ENCODE results near the gene GALNT10. TPM values are rescaled to one million over a fixed set of nuclear protein-coding genes. Genes with fewer than 3 reads are reported as not detected.

GALNT10 gene
- total RNA-seq, 4 donors from 2014 or later: 21.4 to 49.8 (median 44.7) TPM

- H3K36me3 ChIP-seq: peaks cover 17 to 63% (median 42%) of the 10 kb centered on the region in 4 donors
- no peaks in the 10 kb centered on the region for H3K9me3 ChIP-seq
- no peak overlapping the region for H3K4me3 ChIP-seq
- H3K27ac ChIP-seq (replicated peaks in 1 of 4): no peak overlapping the region
- no peaks in the 10 kb centered on the region for H3K4me1 ChIP-seq
- intact Hi-C loops (cut with DNase I): no loop called here
- peak; percentile 82 for DNase-seq (ENCODE audit: extremely low spot score)
- WGBS: 94% methylated on average over 5 of the region's 5 CpGs
- no peaks in the 10 kb centered on the region for H3K27me3 ChIP-seq
- TF ChIP-seq POLR2AphosphoS5 (IDR thresholded peaks at IDR 0.05) (no peak), CTCF (IDR thresholded peaks at IDR 0.05) (no peak), EP300 (IDR thresholded peaks at IDR 0.05) (no peak), POLR2A (IDR thresholded peaks at IDR 0.05; ENCODE audit: low read depth) (no peak)
Measured at GRCh38 chr5:154411338-154411737, 220.8 kb downstream of the GALNT10 start.

DNA sequence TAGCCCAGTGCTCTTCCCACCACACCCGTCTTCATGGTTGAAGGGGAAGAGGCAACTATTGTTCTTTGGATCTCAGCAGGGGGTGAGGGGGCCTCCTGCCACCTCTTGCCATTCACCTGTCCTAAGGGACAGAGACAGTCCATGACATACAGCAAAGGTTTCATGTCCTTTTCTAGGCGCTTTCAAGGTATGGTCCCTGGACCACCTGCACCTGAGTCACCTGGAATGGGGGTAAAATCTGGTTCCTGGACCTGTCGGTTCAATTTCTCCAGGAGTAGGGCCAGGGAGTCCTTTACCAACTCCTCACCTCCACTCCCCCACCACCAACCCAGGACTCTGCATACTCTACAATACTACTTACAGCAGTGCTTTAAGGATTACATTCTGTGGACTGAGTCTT lies 221.8 kb downstream of the GALNT10 start:
- Histone ChIP-seq H3K4me3 (no peak overlapping the region), H3K27me3 (no peaks in the 10 kb centered on the region), H3K36me3 (peaks cover 25 to 72% (median 51%) of the 10 kb centered on the region in 4 donors), H3K9me3 (no peaks in the 10 kb centered on the region), H3K4me1 (no peaks in the 10 kb centered on the region), H3K27ac (replicated peaks in 1 of 4) (no peak overlapping the region)
- peak; percentile 64 for DNase-seq (ENCODE audit: extremely low spot score)
- intact Hi-C loops (cut with DNase I): no loop called here
- TF ChIP-seq POLR2A (IDR thresholded peaks at IDR 0.05; ENCODE audit: low read depth): no peak
- no peak for TF ChIP-seq CTCF (IDR thresholded peaks at IDR 0.05)
- TF ChIP-seq POLR2AphosphoS5 (IDR thresholded peaks at IDR 0.05): no peak
- no peak for TF ChIP-seq EP300 (IDR thresholded peaks at IDR 0.05)
- 100% methylated on average over 3 of the region's 3 CpGs for WGBS

GRCh38 chr5:154412925-154413324 lies 222.4 kb downstream of the GALNT10 start:
- intact Hi-C loops (cut with DNase I): no loop called here
- Histone ChIP-seq H3K9me3 (no peaks in the 10 kb centered on the region), H3K36me3 (peaks cover 25 to 78% (median 57%) of the 10 kb centered on the region in 4 donors), H3K27me3 (no peaks in the 10 kb centered on the region), H3K4me1 (no peaks in the 10 kb centered on the region), H3K4me3 (no peak overlapping the region), H3K27ac (replicated peaks in 1 of 4) (no peak overlapping the region)
- no peak for TF ChIP-seq CTCF (IDR thresholded peaks at IDR 0.05)
- no peak for TF ChIP-seq EP300 (IDR thresholded peaks at IDR 0.05)
- TF ChIP-seq POLR2A (IDR thresholded peaks at IDR 0.05; ENCODE audit: low read depth): no peak
- no peak for TF ChIP-seq POLR2AphosphoS5 (IDR thresholded peaks at IDR 0.05)
- peak; percentile 66 for DNase-seq (ENCODE audit: extremely low spot score)
- WGBS: 83% methylated on average over 5 of the region's 9 CpGs

GRCh38 chr5:154415114-154415513 lies 224.6 kb downstream of the GALNT10 start:
- intact Hi-C loops (cut with DNase I): no loop called here
- H3K4me3 ChIP-seq: no peak overlapping the region
- TF ChIP-seq EP300 (IDR thresholded peaks at IDR 0.05) (no peak), POLR2A (IDR thresholded peaks at IDR 0.05; ENCODE audit: low read depth) (no peak), POLR2AphosphoS5 (IDR thresholded peaks at IDR 0.05) (no peak), CTCF (IDR thresholded peaks at IDR 0.05) (no peak)
- no peaks in the 10 kb centered on the region for H3K27me3 ChIP-seq
- no peaks in the 10 kb centered on the region for H3K9me3 ChIP-seq
- WGBS: 74% methylated on average over 5 of the region's 6 CpGs
- no peak for DNase-seq (ENCODE audit: extremely low spot score)
- H3K4me1 ChIP-seq: no peaks in the 10 kb centered on the region
- peaks cover 25 to 78% (median 63%) of the 10 kb centered on the region in 4 donors for H3K36me3 ChIP-seq
- H3K27ac ChIP-seq (replicated peaks in 1 of 4): no peak overlapping the region

DNA sequence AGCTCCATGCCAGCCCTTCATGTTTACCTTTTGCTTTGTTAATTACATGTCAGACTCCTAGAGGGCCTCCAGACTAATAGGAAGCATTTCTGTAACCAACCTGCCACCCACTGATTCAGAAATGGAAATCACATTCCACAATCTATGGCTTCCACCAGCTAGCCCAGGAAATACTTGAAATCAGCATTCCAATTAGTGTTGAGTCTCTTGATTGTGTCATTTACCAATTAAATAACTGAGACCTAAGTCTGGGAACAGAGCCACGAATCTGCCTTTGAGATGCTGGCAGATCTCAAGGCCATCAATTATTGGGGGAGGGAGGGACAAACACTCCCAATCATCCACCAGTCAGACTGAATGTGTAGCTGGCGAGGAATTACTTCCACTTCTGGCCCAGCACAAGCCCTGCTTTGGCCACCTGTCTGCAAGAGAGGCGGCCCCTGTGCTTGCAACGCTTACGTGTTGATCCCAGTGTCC lies 227.8 kb downstream of the GALNT10 start:
- WGBS: 91% methylated on average over 5 of the region's 5 CpGs
- no peaks in the 10 kb centered on the region for H3K4me1 ChIP-seq
- peaks cover 9 to 47% (median 36%) of the 10 kb centered on the region in 4 donors for H3K36me3 ChIP-seq
- no peak overlapping the region for H3K4me3 ChIP-seq
- TF ChIP-seq EP300 (IDR thresholded peaks at IDR 0.05) (no peak), POLR2A (IDR thresholded peaks at IDR 0.05; ENCODE audit: low read depth) (no peak), CTCF (IDR thresholded peaks at IDR 0.05) (no peak), POLR2AphosphoS5 (IDR thresholded peaks at IDR 0.05) (no peak)
- intact Hi-C loops (cut with DNase I): no loop called here
- H3K27ac ChIP-seq (replicated peaks in 1 of 4): no peak overlapping the region
- H3K27me3 ChIP-seq: no peaks in the 10 kb centered on the region
- peak; percentile 70 for DNase-seq (ENCODE audit: extremely low spot score)
- H3K9me3 ChIP-seq: no peaks in the 10 kb centered on the region

All from esophagus muscularis mucosa (tissue), 4 donors.